Peyer's patch (tissue), 4 donors: ENCODE results near the gene ZBTB18.

Experiments used
- CTCF ChIP-seq, 6 experiments: fragments of 450-650 bp in 4 of 6; fragments of 200-600 bp in 2 of 6; sonication (generic) in 1 of 6; IDR thresholded peaks; one replicate each; pipeline ENCODE4 v1.5.1; 2017 to 2019; ENCODE audit warnings: antibody characterized with exemption in 6 of 6, mild to moderate bottlenecking in 3 of 6, moderate library complexity in 1 of 6
- POLR2A ChIP-seq, 2 donors: fragments of 450-650 bp; IDR thresholded peaks; one replicate each; pipeline ENCODE4 v1.5.1; 2017; ENCODE audit warnings: antibody characterized with exemption in 2 of 2, mild to moderate bottlenecking in 2 of 2, moderate library complexity in 2 of 2

DNA sequence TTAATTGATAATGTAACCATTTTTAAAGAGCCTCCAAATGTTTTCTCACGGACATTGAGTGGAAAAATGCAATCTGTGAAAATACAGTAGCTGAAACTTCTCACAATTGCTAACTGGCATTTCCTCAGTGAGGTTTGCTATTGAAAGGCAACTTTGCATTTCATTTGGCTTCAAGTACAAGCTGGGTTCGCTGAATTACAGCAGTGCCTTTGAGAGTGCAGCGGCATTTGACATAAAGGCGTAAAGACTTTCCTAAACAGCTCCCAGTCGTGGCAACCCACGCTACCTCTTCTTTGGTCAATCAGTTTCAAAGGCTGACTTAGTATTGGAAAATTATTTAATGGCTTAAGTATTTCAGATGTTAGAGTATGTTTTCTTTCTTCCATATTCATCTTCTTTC is 39.3 kb upstream of the ZBTB18 start:
- no peak for TF ChIP-seq CTCF (IDR thresholded peaks at IDR 0.05)
- TF ChIP-seq POLR2A (IDR thresholded peaks at IDR 0.05), result no peak
